ENCODE results near the gene AASDH. TPM values are rescaled to one million over a fixed set of nuclear protein-coding genes. Genes with fewer than 3 reads are reported as not detected.

Gene AASDH
- total RNA-seq (2014; rRNA removed; shearing (Covaris generic)) (10.4 TPM in 2 replicates), total RNA-seq (2022) (13.9 and 16.3 TPM in 2 replicates), Bru-seq, nascent RNA (percentile 66 among the genes with signal in this experiment), BruChase-seq, experiment 1, labeled RNA remaining after a 6-hour chase (percentile 56 among the genes with signal in this experiment), BruChase-seq, experiment 2, labeled RNA remaining after a 2-hour chase (percentile 72 among the genes with signal in this experiment)
- long read RNA-seq, transcript AASDH-201 (15 exons, 3,590 nt) = major isoform, 9 of 28 reads
- long read RNA-seq, partial matches to known transcripts = 6 of 28 reads
- long read RNA-seq, other reads (novel, unspliced or antisense) = 8 of 28 reads

- CTCF ChIA-PET (ENCODE audit: unreplicated experiment) = interaction anchor here (1.1 kb wide), 1 partner anchor 48 kb away, joined by 6 read pairs; the partner anchor contains the start of gene PPAT
- intact Hi-C loops (cut with micrococcal nuclease; ENCODE audit: unreplicated experiment) = loop anchor here (1.0 to 10.0 kb wide), 6 partner anchors 48 to 587 kb away; partner anchors contain the start of genes CEP135, NOA1, POLR2B and PPAT
- Histone ChIP-seq H3K4me2 (ENCODE audit: low read length) (peak within 1 kb of the TSS; percentile 86), H3K9me2 (ENCODE audit: insufficient read depth, low read length) (no peaks in the 10 kb centered on the region), H2AFZ (ENCODE audit: low read length) (peak within 1 kb of the TSS; percentile 70), H3K79me2 (ENCODE audit: insufficient read depth, low read depth, low read length) (peaks cover 27% of the 10 kb centered on the region), H3K27ac (ENCODE audit: low read depth, low read length, poor library complexity, severe bottlenecking) (peak within 1 kb of the TSS; percentile 85), H3K36me3 (ENCODE audit: insufficient read depth, low read length) (peaks cover 11% of the 10 kb centered on the region), H3K4me1 (ENCODE audit: insufficient read depth, low read length, poor library complexity, severe bottlenecking) (peaks cover 22% of the 10 kb centered on the region), H3K9me3 (ENCODE audit: low read length) (no peaks in the 10 kb centered on the region), H3K4me3 (ENCODE audit: low read depth, low read length, poor library complexity, severe bottlenecking) (peak within 1 kb of the TSS; percentile 77), H4K20me1 (ENCODE audit: insufficient read depth, low read length) (no peaks in the 10 kb centered on the region)
- POLR2A ChIA-PET = interaction anchor here (0.6 to 2.6 kb wide), 37 partner anchors 9 to 792 kb away, joined by 3 to 31 read pairs (median 4); partner anchors contain the start of genes CEP135, PAICS, POLR2B and PPAT
- no peak for TF ChIP-seq EZH2phosphoT487 (IDR thresholded peaks at IDR 0.05; ENCODE audit: borderline replicate concordance, low read depth, low read length)
- no peak for TF ChIP-seq CTCF (conservative IDR thresholded peaks at IDR 0.05; ENCODE audit: low read length)
- peak; percentile 95 for DNase-seq (ENCODE audit: low spot score)
- TSS peak; percentile 82 for BruUV-seq (replicated peaks)
Observed at GRCh38 chr4:56387023-56388001, at the start of gene AASDH. Gene AASDH, minus strand, starts transcription at chr4:56387491. Its CDS starts 3,192 bp downstream, at chr4:56384299.

- CTCF ChIA-PET (ENCODE audit: unreplicated experiment) = interaction anchor here (0.6 to 1.4 kb wide), 4 partner anchors 10 to 543 kb away, joined by 3 to 6 read pairs (median 4); partner anchors contain the start of genes AASDH and POLR2B
Observed at GRCh38 chr4:56435140-56435926, 48.0 kb upstream of the AASDH start, which contains the start of gene PPAT. Gene PPAT, minus strand, starts transcription at chr4:56435615. Its CDS starts 138 bp downstream, at chr4:56435477.

More at GRCh38 chr4:56435140-56435926, 48.0 kb upstream of the AASDH start, which contains the start of gene PPAT:
- H3K9me3 ChIP-seq (ENCODE audit: low read length) = no peaks in the 10 kb centered on the region
- H2AFZ ChIP-seq (ENCODE audit: low read length) = peak within 1 kb of the TSS; percentile 64; the same call in 1 of the 2 replicates
- no peaks in the 10 kb centered on the region for H3K9me2 ChIP-seq (ENCODE audit: insufficient read depth, low read length)
- peaks cover 37% of the 10 kb centered on the region for H3K4me1 ChIP-seq (ENCODE audit: insufficient read depth, low read length, poor library complexity, severe bottlenecking)
- peak within 1 kb of the TSS; percentile 76 for H3K27ac ChIP-seq (ENCODE audit: low read depth, low read length, poor library complexity, severe bottlenecking)
- H3K4me2 ChIP-seq (ENCODE audit: low read length) = peak within 1 kb of the TSS; percentile 76
- POLR2A ChIA-PET = interaction anchor here (0.8 to 5.7 kb wide), 22 partner anchors 9 to 1040 kb away, joined by 3 to 52 read pairs (median 5); partner anchors contain the start of genes AASDH, CEP135, NOA1 and SRP72
- intact Hi-C loops (cut with micrococcal nuclease; ENCODE audit: unreplicated experiment) = loop anchor here (1.0 to 10.0 kb wide), 6 partner anchors 48 to 1041 kb away; partner anchors contain the start of genes AASDH, NOA1, POLR2B and TMEM165
- peaks cover 49% of the 10 kb centered on the region for H4K20me1 ChIP-seq (ENCODE audit: insufficient read depth, low read length)
- peaks cover 46% of the 10 kb centered on the region for H3K36me3 ChIP-seq (ENCODE audit: insufficient read depth, low read length)
- TF ChIP-seq CTCF (conservative IDR thresholded peaks at IDR 0.05; ENCODE audit: low read length) (no peak), EZH2phosphoT487 (IDR thresholded peaks at IDR 0.05; ENCODE audit: borderline replicate concordance, low read depth, low read length) (no peak)
- peak; percentile 98 for DNase-seq (ENCODE audit: low spot score)
- peaks cover 91% of the 10 kb centered on the region for H3K79me2 ChIP-seq (ENCODE audit: insufficient read depth, low read depth, low read length)
- peak within 1 kb of the TSS; percentile 98 for H3K4me3 ChIP-seq (ENCODE audit: low read depth, low read length, poor library complexity, severe bottlenecking)
- no TSS peak for BruUV-seq (replicated peaks)

All from OCI-LY7 (cell line).